ENCODE measurements around the gene LRRC8A. TPM values are rescaled to one million over a fixed set of nuclear protein-coding genes. Genes with fewer than 3 reads are reported as not detected.
"Not testable (repeated sequence)": the region's sequence is repeated elsewhere in the genome, so short reads cannot be mapped to it uniquely, and the experiment has no call there.

The LRRC8A gene
- total RNA-seq, 1 donor from 2014 or later: 68.1 TPM

DNA sequence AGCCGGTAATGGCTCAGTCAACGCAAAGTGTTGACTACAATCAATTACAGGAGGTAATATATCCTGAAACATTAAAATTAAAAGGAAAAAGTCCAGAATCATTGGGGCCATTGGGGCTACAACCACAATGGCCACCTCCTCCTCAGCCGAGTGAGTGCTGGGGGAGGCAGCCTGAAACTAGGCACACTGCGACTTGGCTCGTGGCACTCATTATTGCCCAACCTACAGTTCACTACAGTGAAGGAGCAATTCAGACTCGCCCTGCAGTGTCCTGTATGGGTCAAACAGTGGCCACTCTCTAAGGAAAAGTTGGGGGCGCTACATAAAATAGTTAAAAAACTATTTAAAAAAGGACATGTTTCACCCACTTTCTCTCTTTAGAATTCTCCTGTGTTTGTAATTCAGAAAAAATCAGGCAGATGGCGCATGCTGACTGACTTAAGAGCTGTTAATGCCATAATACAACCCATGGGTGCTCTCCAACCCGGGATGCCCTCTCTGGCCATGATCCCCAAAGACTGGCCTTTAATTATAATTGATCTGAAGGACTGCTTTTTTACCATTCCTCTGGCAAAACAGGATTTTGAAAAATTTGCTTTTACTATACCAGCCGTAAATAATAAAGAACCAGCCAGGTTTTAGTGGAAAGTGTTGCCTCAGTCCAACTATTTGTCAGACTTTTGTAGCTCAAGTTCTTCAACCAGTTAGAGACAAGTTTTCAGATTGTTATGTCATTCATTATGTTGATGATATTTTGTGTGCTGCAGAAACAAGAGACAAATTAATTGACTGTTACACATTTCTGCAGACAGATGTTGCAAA is 29.9 kb upstream of the LRRC8A start:
- peak; percentile 67 for ATAC-seq
- H3K27me3 ChIP-seq, H3K4me1 ChIP-seq, H3K27ac ChIP-seq, H3K9me3 ChIP-seq, H3K4me3 ChIP-seq, DNase-seq, H3K36me3 ChIP-seq: not testable (repeated sequence)
- intact Hi-C loops (cut with DNase I): loop anchor here (5.0 kb wide), 1 partner anchor 85 kb away; no protein-coding TSS in a partner anchor
- peak; percentile 64 for TF ChIP-seq CTCF (IDR thresholded peaks at IDR 0.05)

DNA sequence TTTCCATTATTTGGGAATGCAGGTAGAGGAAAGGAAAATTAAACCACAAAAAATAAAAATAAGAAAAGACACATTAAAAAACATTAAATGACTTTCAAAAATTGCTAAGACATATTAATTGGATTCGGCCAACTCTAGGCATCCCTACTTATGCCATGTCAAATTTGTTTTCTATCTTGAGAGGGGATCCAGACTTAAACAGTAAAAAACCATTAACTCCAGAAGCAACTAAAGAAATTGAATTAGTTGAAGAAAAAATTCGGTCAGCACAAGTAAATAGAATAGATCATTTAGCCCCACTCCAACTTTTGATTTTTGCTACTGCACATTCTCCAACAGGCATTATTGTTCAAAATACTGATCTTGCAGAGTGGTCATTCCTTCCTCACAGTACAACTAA is 29.3 kb upstream of the LRRC8A start:
- H3K4me1 ChIP-seq, DNase-seq, H3K27ac ChIP-seq, H3K27me3 ChIP-seq, H3K9me3 ChIP-seq, ATAC-seq, H3K36me3 ChIP-seq, H3K4me3 ChIP-seq: not testable (repeated sequence)
- intact Hi-C loops (cut with DNase I): loop anchor here (5.0 kb wide), 1 partner anchor 85 kb away; no protein-coding TSS in a partner anchor

GRCh38 chr9:128854454-128854853 is 27.5 kb upstream of the LRRC8A start:
- H3K4me1 ChIP-seq, H3K27ac ChIP-seq, H3K4me3 ChIP-seq, H3K9me3 ChIP-seq, ATAC-seq, DNase-seq, H3K36me3 ChIP-seq, H3K27me3 ChIP-seq: not testable (repeated sequence)
- intact Hi-C loops (cut with DNase I): loop anchor here (5.0 kb wide), 1 partner anchor 83 kb away; no protein-coding TSS in a partner anchor

DNA sequence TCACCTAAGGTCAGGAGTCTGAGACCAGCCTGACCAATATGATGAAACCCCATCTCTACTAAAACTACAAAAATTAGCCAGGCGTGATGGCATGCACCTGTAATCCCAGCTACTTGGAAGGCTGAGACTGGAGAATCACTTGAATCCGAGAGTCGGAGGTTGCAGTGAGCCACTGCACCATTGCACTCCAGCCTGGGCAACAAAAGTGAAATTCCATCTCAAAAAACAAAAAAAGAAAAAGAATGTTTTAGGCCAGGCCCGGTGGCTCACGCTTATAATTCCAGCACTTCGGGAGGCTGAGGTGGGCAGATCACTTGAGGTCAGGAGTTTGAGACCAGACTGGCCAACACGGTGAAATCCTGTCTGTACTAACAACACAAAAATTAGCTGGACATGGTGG is 23.5 kb upstream of the LRRC8A start:
- ATAC-seq; DNase-seq; H3K27me3 ChIP-seq; H3K36me3 ChIP-seq; intact Hi-C loops (cut with DNase I); H3K4me3 ChIP-seq; H3K27ac ChIP-seq; H3K9me3 ChIP-seq: not testable (repeated sequence)
- H3K4me1 ChIP-seq: peaks cover 12% of the 10 kb centered on the region

DNA sequence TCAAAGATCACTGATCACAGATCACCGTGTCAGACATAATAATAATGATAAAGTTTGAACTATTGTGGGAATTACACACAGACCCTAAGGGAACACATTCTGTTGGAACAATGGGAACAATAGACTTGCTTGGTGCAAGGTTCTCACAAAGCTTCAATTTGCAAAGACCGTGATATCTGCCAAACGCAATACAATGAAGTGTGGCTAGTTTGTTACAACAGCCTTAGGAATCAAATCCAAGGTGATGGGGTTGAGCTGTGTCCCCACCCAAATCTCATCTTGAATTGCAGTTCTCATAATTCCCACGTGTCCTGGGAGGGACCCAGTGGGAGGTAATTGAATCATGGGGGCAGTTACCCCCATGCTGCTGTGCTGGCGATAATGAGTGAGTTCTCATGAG is 21.0 kb upstream of the LRRC8A start:
- ATAC-seq (no peak), DNase-seq (no peak)
- H3K36me3 ChIP-seq: no peaks in the 10 kb centered on the region
- H3K27me3 ChIP-seq: no peaks in the 10 kb centered on the region
- H3K4me3 ChIP-seq: no peak overlapping the region
- intact Hi-C loops (cut with DNase I): loop anchor here (5.0 kb wide), 1 partner anchor 66 kb away; no protein-coding TSS in a partner anchor
- peak overlapping the region; percentile 33 for H3K27ac ChIP-seq
- TF ChIP-seq CTCF (IDR thresholded peaks at IDR 0.05): no peak
- H3K4me1 ChIP-seq: peaks cover 16% of the 10 kb centered on the region
- H3K9me3 ChIP-seq: no peaks in the 10 kb centered on the region

DNA sequence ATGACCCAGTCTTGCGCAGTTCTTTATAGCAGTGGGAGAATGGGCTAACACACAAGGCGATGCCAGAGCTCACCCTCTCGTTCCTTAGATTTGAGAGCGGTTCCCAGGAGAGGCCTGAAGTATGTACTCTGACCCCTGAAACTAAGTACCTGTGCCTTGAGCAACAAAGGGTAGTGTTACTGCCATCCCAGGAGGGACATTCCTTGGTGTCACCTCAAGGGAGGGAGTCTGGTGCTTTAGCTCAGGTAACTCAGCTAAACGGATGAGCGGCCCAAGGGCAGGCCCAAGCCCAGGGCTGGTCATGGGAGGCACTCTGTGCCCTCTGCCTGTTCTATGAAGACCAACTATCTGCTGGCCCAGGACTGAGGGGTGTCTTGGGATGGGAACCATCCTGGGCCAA is 20.4 kb upstream of the LRRC8A start:
- Histone ChIP-seq H3K27ac (peak overlapping the region; percentile 33), H3K9me3 (no peaks in the 10 kb centered on the region), H3K27me3 (no peaks in the 10 kb centered on the region), H3K4me1 (peaks cover 16% of the 10 kb centered on the region), H3K36me3 (no peaks in the 10 kb centered on the region), H3K4me3 (no peak overlapping the region)
- intact Hi-C loops (cut with DNase I): loop anchor here (5.0 kb wide), 1 partner anchor 66 kb away; no protein-coding TSS in a partner anchor
- DNase-seq (no peak), ATAC-seq (peak; percentile 58)
- no peak for TF ChIP-seq CTCF (IDR thresholded peaks at IDR 0.05)

- Histone ChIP-seq H3K27me3 (no peaks in the 10 kb centered on the region), H3K4me3 (no peak overlapping the region), H3K27ac (peak overlapping the region; percentile 5), H3K36me3 (no peaks in the 10 kb centered on the region), H3K4me1 (peaks cover 16% of the 10 kb centered on the region), H3K9me3 (no peaks in the 10 kb centered on the region)
- DNase-seq (peak; percentile 77), ATAC-seq (peak; percentile 79)
- intact Hi-C loops (cut with DNase I): loop anchor here (5.0 kb wide), 1 partner anchor 65 kb away; no protein-coding TSS in a partner anchor
- no peak for TF ChIP-seq CTCF (IDR thresholded peaks at IDR 0.05)
These were observed 19.5 kb upstream of the LRRC8A start for GRCh38 chr9:128862401-128862851.

All from upper lobe of right lung (tissue), 1 donor.